ENCODE data around the gene BPIFB6.

DNA sequence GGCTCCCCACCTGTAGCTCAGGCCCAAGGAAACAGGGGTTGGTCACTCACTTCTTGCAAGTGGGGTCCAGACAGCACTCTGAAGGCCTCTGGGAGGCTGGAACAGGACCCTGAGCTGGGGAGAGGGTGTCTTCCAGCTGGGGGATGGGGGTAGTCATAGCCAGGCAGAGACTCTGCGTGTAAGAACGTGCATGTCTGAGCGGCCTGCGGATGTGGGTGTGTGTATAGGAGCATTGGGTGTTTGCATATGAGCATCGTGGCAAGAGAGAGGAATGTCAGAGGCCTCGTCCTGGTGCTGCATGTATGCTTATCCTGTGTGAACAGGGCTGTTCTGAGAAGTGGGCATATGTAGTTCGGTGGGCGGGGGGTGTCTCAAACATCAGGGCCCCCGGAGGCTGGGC lies 34.3 kb downstream of the BPIFB6 start:
- TF ChIP-seq, protein P1, sequence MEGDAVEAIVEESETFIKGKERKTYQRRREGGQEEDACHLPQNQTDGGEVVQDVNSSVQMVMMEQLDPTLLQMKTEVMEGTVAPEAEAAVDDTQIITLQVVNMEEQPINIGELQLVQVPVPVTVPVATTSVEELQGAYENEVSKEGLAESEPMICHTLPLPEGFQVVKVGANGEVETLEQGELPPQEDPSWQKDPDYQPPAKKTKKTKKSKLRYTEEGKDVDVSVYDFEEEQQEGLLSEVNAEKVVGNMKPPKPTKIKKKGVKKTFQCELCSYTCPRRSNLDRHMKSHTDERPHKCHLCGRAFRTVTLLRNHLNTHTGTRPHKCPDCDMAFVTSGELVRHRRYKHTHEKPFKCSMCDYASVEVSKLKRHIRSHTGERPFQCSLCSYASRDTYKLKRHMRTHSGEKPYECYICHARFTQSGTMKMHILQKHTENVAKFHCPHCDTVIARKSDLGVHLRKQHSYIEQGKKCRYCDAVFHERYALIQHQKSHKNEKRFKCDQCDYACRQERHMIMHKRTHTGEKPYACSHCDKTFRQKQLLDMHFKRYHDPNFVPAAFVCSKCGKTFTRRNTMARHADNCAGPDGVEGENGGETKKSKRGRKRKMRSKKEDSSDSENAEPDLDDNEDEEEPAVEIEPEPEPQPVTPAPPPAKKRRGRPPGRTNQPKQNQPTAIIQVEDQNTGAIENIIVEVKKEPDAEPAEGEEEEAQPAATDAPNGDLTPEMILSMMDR (IDR thresholded peaks at IDR 0.05; ENCODE audit: low read depth, low read length, poor library complexity, severe bottlenecking) = no peak
- no peak for TF ChIP-seq EZH2phosphoT487 (IDR thresholded peaks at IDR 0.05; ENCODE audit: borderline replicate concordance, low read length)

Data from DOHH2 (cell line).